ENCODE measurements around the gene PUSL1.

The PUSL1 gene

DNA sequence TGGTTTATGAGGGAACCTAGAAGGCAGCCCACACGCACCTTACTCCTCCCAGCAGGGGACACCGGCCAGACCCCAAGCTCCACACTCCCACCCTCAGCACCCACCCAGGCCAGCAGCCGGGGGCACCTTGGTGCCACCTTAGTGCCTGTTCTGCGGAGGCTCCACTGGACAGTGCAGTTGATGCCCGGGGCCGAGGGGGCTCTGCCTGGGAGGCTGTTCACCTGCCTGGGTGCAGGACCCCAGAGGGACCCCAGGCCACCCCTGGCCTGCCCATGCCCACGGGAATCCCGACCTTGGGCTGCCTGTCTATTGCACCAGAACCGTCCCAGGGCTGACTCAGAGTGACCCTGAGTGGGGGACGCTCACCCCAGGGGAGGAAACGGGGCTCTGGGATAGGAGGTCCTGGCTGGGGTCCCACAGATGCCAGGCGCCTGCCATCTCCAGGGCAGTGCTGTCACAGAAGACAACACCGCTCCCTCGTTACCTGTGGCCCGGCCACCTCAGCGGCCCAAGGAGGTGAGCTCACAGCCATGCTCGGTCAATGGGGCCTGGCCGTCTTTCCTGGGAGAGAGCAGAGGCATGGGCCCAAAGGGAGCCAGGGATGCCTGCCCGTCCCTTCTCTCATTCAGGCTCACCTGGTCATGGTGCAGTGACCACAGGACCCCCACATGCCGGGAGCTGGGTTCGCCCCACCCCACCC lies 27.5 kb upstream of the PUSL1 start:
- TF ChIP-seq CTCF (IDR thresholded peaks at IDR 0.05; ENCODE audit: low read depth, low read length): no peak
- no peak overlapping the region for H3K4me3 ChIP-seq (ENCODE audit: low read depth, low read length)

GRCh38 chr1:1281533-1282321 lies 26.7 kb upstream of the PUSL1 start:
- no peak overlapping the region for H3K4me3 ChIP-seq (ENCODE audit: low read depth, low read length)
- TF ChIP-seq CTCF (IDR thresholded peaks at IDR 0.05; ENCODE audit: low read depth, low read length): no peak

DNA sequence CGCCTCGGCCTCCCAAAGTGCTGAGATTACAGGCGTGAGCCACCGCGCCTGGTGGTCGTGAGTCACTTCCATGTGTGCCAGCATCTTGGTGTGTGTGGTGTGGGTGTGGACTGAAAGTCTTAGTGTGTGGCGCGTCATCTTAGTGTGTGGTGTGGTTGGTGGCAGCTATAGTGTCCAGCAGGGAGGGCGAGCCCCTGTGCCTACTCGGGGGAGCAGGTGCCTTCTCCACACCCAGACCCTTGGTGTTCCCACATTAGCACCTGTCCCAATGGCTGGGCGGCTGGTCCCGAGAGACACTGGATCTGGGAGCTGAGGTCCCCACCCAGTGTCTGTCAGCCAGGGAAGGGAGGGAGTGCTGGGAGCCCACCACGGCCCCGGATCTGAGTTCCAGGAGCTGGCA lies 25.4 kb upstream of the PUSL1 start:
- TF ChIP-seq CTCF (IDR thresholded peaks at IDR 0.05; ENCODE audit: low read depth, low read length): no peak
- no peak overlapping the region for H3K4me3 ChIP-seq (ENCODE audit: low read depth, low read length)

DNA sequence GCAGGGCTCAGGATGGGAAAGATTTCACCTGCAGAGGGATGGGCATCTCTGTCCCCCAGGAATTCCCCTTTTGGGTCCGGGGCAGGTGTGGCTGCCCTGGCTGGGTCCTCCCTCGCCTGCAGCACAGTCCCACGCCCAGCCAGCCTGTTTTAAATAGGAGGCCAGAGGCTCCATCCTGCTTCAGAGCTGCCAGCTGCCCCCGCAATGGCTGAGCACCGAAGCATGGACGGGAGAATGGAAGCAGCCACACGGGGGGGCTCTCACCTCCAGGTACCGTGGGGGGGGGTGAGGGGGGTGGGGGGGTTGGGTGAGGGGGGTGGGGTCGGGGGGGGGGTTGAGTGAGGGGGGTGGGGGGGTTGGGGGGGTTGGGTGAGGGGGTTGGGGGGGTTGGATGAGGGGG lies 24.6 kb upstream of the PUSL1 start:
- H3K4me3 ChIP-seq (ENCODE audit: low read depth, low read length): no peak overlapping the region
- no peak for TF ChIP-seq CTCF (IDR thresholded peaks at IDR 0.05; ENCODE audit: low read depth, low read length)

DNA sequence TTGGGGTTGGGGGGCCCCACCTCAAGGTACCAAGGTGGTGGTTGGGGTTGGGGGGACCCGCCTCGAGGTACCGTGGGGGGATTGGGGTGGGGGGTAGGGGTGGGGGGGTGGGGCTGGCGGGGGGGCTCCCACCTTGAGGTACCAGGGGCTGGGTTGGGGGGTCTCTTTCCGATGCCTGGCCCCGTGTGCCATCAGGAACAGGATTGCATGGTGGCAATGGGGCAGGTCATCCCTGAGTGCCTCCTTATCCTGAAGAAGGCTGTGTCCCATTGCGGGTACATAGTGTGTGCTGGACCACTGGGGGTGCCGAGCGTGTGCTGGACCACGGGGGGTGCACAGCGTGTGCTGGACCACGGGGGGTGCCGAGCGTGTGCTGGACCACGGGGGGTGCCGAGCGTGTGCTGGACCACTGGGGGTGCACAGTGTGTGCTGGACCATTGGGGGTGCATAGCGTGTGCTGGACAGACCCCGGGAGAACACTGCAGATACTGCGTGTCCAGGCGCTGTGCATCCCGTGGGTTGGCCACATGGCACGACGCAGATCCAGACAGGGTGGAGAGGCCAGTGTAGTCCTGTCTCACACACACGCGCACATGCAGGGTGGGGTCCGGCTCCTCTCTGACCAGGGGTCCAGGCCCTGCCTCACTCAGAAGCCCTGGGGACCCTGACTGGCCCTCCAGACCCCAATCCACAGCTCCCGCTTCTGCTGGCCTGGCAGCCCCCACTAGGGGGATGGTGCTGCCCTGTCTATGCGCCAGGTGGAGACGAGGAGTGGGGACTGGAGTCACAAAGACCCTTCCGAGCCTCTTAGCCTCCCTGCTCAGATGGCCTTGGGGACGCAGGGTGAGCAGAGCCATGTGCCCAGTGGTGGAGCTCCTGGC lies 23.9 kb upstream of the PUSL1 start:
- TF ChIP-seq CTCF (IDR thresholded peaks at IDR 0.05; ENCODE audit: low read depth, low read length): no peak
- H3K4me3 ChIP-seq (ENCODE audit: low read depth, low read length): no peak overlapping the region

GRCh38 chr1:1285102-1285571 lies 23.3 kb upstream of the PUSL1 start:
- no peak for TF ChIP-seq CTCF (IDR thresholded peaks at IDR 0.05; ENCODE audit: low read depth, low read length)
- H3K4me3 ChIP-seq (ENCODE audit: low read depth, low read length): no peak overlapping the region
